Astrocyte (in vitro differentiated cells and primary cell): Measurements from ENCODE around the gene TMTC4. TPM values are rescaled to one million over a fixed set of nuclear protein-coding genes. Genes with fewer than 3 reads are reported as not detected.

ENCODE experiments used
- DNase-seq: peaks from one replicate; pipeline ENCODE4 v3.0.0-alpha.2; 2010; ENCODE audit warnings: low read depth
- FAIRE-seq: peaks from 2 replicates; lab custom pipeline; 2011; peaks lifted over from hg19 to GRCh38; lab: Jason Lieb, UNC
- H2AFZ ChIP-seq: 2 replicates; pipeline ENCODE4 v1.6.0; 2012; ENCODE audit warnings: low read depth, low read length, inconsistent platforms
- H3K27ac ChIP-seq: 2 replicates; pipeline ENCODE4 v1.5.1; 2011; ENCODE audit warnings: low read depth, low read length, inconsistent platforms
- H3K27me3 ChIP-seq: 2 replicates; pipeline ENCODE4 v1.6.0; 2011; ENCODE audit warnings: low read length, inconsistent platforms; ENCODE audit not compliant: insufficient read depth
- H3K36me3 ChIP-seq: 2 replicates; pipeline ENCODE4 v1.5.1; 2011; ENCODE audit warnings: low read length, inconsistent platforms; ENCODE audit not compliant: insufficient read depth
- H3K4me1 ChIP-seq: 2 replicates; pipeline ENCODE4 v1.5.1; 2011; ENCODE audit warnings: low read length, inconsistent platforms; ENCODE audit not compliant: insufficient read depth
- H3K4me2 ChIP-seq: 2 replicates; pipeline ENCODE4 v1.6.0; 2012; ENCODE audit warnings: low read length, inconsistent platforms
- H3K4me3 ChIP-seq: 2 replicates; pipeline ENCODE4 v1.5.1; 2011; ENCODE audit warnings: low read depth, mild to moderate bottlenecking, low read length, inconsistent platforms; ENCODE audit not compliant: insufficient read depth
- H3K79me2 ChIP-seq: 2 replicates; pipeline ENCODE4 v1.6.0; 2012; ENCODE audit warnings: mild to moderate bottlenecking, low read length, inconsistent platforms; ENCODE audit not compliant: insufficient read depth
- H3K9ac ChIP-seq: 2 replicates; pipeline ENCODE4 v1.6.0; 2012; ENCODE audit warnings: mild to moderate bottlenecking, low read length, inconsistent platforms
- H3K9me3 ChIP-seq: 2 replicates; pipeline ENCODE4 v1.5.1; 2012; ENCODE audit warnings: low read depth, mild to moderate bottlenecking, low read length, inconsistent platforms; ENCODE audit not compliant: insufficient read depth
- H4K20me1 ChIP-seq: 2 replicates; pipeline ENCODE4 v1.6.0; 2012; ENCODE audit warnings: low read length, inconsistent platforms; ENCODE audit not compliant: insufficient read depth
- H3K27ac Mint-ChIP-seq: one replicate; pipeline ENCODE4 v1.8.0; 2021; ENCODE audit warnings: mild to moderate bottlenecking, mixed read lengths; ENCODE audit not compliant: unreplicated experiment
- H3K27me3 Mint-ChIP-seq: one replicate; pipeline ENCODE4 v1.8.0; 2021; ENCODE audit warnings: low read depth, mixed read lengths; ENCODE audit not compliant: unreplicated experiment
- H3K36me3 Mint-ChIP-seq: one replicate; pipeline ENCODE4 v1.8.0; 2021; ENCODE audit warnings: low read depth, mixed read lengths; ENCODE audit not compliant: unreplicated experiment
- H3K4me1 Mint-ChIP-seq: one replicate; pipeline ENCODE4 v1.8.0; 2021; ENCODE audit warnings: low read depth, mixed read lengths; ENCODE audit not compliant: unreplicated experiment
- H3K4me3 Mint-ChIP-seq: one replicate; pipeline ENCODE4 v1.8.0; 2021; ENCODE audit warnings: mild to moderate bottlenecking, moderate library complexity, mixed read lengths; ENCODE audit not compliant: unreplicated experiment
- H3K9me3 Mint-ChIP-seq: one replicate; pipeline ENCODE4 v1.8.0; 2021; ENCODE audit warnings: mild to moderate bottlenecking, mixed read lengths; ENCODE audit not compliant: unreplicated experiment
- CTCF ChIP-seq: IDR thresholded peaks from 2 replicates; pipeline ENCODE4 v1.5.1; 2011; ENCODE audit warnings: low read depth, mild to moderate bottlenecking, inconsistent platforms, low read length, moderate library complexity; ENCODE audit not compliant: insufficient read depth
- EZH2 ChIP-seq: IDR thresholded peaks from 2 replicates; pipeline ENCODE4 v1.6.1; 2012; ENCODE audit warnings: mild to moderate bottlenecking, low read length, inconsistent platforms; ENCODE audit not compliant: insufficient read depth
- total RNA-seq: library from RNA; stranded (reverse); gene quantifications from 2 replicates; pipeline ENCODE4 v1.2.1, GENCODE V29; 2021

The TMTC4 gene
- total RNA-seq, 1 donor from 2014 or later = 8.4 TPM

GRCh38 chr13:100673376-100673712 is 1.3 kb downstream of the TMTC4 start:
- Histone ChIP-seq H4K20me1 (peaks cover 17% of the 10 kb centered on the region), H3K4me1 (peaks cover 22% of the 10 kb centered on the region), H3K36me3 (no peaks in the 10 kb centered on the region), H3K27me3 (no peaks in the 10 kb centered on the region), H3K4me2 (peak overlapping the region; percentile 91), H3K4me3 (peak overlapping the region; percentile 72), H3K79me2 (peaks cover 30% of the 10 kb centered on the region), H2AFZ (peak overlapping the region; percentile 66), H3K9ac (peak overlapping the region; percentile 77), H3K27ac (peak overlapping the region; percentile 75), H3K9me3 (no peaks in the 10 kb centered on the region)
- Mint-ChIP-seq H3K4me1 (peaks cover 8% of the 10 kb centered on the region), H3K9me3 (no peaks in the 10 kb centered on the region), H3K4me3 (peak overlapping the region; percentile 94), H3K27ac (peak overlapping the region; percentile 79), H3K27me3 (no peaks in the 10 kb centered on the region), H3K36me3 (peaks cover under 1% of the 10 kb centered on the region)
- DNase-seq (no peak), FAIRE-seq (no peak)
- TF ChIP-seq EZH2 (no peak), CTCF (no peak)

- Mint-ChIP-seq H3K4me1 (peaks cover 11% of the 10 kb centered on the region), H3K27me3 (no peaks in the 10 kb centered on the region), H3K27ac (no peak overlapping the region), H3K4me3 (no peak overlapping the region), H3K36me3 (peaks cover 5% of the 10 kb centered on the region), H3K9me3 (no peaks in the 10 kb centered on the region)
- H3K27me3 ChIP-seq = no peaks in the 10 kb centered on the region
- no peak overlapping the region for H2AFZ ChIP-seq
- peaks cover 3% of the 10 kb centered on the region for H3K36me3 ChIP-seq
- H3K4me3 ChIP-seq = no peak overlapping the region
- FAIRE-seq (no peak), DNase-seq (peak; percentile 12)
- H3K9me3 ChIP-seq = no peaks in the 10 kb centered on the region
- no peak overlapping the region for H3K9ac ChIP-seq
- H3K4me1 ChIP-seq = peaks cover 28% of the 10 kb centered on the region
- H3K4me2 ChIP-seq = no peak overlapping the region
- peaks cover 30% of the 10 kb centered on the region for H3K79me2 ChIP-seq
- TF ChIP-seq EZH2 (no peak), CTCF (no peak)
- no peak overlapping the region for H3K27ac ChIP-seq
- H4K20me1 ChIP-seq = peaks cover 17% of the 10 kb centered on the region
Observed at GRCh38 chr13:100671389-100672182, 3.0 kb downstream of the TMTC4 start.

- H3K27me3 Mint-ChIP-seq = no peaks in the 10 kb centered on the region
- H3K4me3 ChIP-seq = no peak overlapping the region
- H3K4me1 ChIP-seq = peaks cover 21% of the 10 kb centered on the region
- peaks cover 8% of the 10 kb centered on the region for H3K36me3 Mint-ChIP-seq
- H3K9me3 ChIP-seq = no peaks in the 10 kb centered on the region
- H3K9ac ChIP-seq = peak overlapping the region; percentile 45
- peaks cover 11% of the 10 kb centered on the region for H3K4me1 Mint-ChIP-seq
- no peak overlapping the region for H3K4me3 Mint-ChIP-seq
- peaks cover 7% of the 10 kb centered on the region for H3K36me3 ChIP-seq
- FAIRE-seq (peak; percentile 26), DNase-seq (peak; percentile 89)
- H3K27ac ChIP-seq = peak overlapping the region; percentile 64
- no peak for TF ChIP-seq CTCF
- no peak for TF ChIP-seq EZH2
- peaks cover 30% of the 10 kb centered on the region for H3K79me2 ChIP-seq
- H3K4me2 ChIP-seq = peak overlapping the region; percentile 76
- no peaks in the 10 kb centered on the region for H3K9me3 Mint-ChIP-seq
- H3K27me3 ChIP-seq = no peaks in the 10 kb centered on the region
- peak overlapping the region; percentile 58 for H2AFZ ChIP-seq
- H3K27ac Mint-ChIP-seq = no peak overlapping the region
- peaks cover 14% of the 10 kb centered on the region for H4K20me1 ChIP-seq
Observed at GRCh38 chr13:100668408-100668807, 6.2 kb downstream of the TMTC4 start.
